HG03342 (cell line): ENCODE results near the gene NNAT.

Experiments used
- ATAC-seq: cut with Tn5 transposase; IDR thresholded peaks from one replicate; pipeline ENCODE4 v1.9.1; 2021; ENCODE audit warnings: mild to moderate bottlenecking, moderate library complexity; ENCODE audit not compliant: unreplicated experiment

Gene NNAT

DNA sequence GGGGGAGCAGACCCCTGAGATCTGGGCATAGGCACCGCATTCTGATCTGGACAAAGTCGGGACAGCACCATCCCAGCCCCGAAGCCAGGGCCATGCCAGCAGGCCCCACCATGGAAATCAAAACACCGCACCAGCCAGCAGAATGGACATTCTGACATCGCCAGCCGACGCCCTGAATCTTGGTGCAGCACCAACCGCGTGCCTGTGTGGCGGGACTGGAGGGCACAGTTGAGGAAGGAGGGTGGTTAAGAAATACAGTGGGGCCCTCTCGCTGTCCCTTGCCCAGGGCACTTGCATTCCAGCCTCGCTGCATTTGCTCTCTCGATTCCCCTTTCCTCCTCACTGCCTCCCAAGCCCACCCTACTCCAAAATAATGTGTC, 2.0 kb downstream of the NNAT start:
- ATAC-seq = no peak

DNA sequence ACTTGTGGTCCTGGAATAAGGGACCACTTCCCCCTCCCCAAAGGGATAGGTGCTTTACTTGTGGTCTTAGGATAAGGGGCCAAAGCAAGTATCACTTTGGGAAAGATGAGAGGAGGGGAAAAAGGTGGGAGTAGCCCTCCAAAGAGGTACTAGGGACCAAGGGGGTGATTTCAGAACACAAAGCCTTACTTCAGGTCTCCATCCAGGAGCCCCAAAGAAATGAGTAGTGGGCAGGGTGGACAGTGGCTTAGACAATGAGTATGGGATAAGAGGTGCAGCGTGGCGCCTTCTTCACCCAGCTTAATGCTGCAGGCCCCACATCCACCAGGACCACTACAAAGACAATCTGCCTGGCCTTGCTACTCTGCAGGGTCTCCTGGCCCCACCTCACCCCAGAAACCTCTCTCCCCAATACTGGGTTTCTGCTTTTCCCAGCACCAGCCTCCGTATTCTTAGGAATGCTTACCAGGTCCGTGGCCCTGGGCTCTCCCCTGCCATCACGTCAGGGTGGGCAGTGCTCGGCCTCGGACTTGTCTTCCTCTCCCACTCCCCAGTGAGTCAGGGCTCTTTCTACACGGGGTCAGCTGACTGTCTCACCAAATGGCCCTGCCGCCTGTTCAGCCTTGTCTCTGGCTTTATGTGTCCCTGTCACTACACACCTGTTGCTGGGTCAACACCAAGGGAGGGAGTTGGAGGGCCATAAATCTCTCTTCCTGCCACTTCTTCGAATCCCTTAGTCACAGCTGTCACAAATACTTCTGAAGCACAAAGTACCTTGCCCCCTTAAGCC, 3.1 kb downstream of the NNAT start:
- ATAC-seq = no peak

- no peak for ATAC-seq
These were observed 4.0 kb downstream of the NNAT start for GRCh38 chr20:37524859-37525708.

DNA sequence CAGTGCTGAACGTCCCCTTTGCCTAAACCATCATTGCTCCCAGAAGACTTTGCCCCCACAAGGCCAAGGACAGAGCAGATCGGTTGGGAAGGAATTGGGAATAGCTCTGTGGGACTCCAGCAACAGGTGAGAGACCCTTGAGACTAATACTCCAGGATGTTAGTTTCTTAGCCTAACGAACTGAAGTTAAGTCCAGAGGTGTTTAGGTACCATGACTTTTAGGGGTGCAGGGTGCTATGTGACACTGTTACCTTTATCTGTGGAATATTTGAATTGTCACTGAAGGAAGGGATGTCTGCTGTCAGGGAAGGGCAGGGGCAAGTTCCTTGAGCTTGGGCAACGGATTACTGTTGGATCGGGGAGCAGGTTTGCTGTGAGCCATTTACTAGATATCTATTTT, 4.8 kb downstream of the NNAT start:
- ATAC-seq = no peak

DNA sequence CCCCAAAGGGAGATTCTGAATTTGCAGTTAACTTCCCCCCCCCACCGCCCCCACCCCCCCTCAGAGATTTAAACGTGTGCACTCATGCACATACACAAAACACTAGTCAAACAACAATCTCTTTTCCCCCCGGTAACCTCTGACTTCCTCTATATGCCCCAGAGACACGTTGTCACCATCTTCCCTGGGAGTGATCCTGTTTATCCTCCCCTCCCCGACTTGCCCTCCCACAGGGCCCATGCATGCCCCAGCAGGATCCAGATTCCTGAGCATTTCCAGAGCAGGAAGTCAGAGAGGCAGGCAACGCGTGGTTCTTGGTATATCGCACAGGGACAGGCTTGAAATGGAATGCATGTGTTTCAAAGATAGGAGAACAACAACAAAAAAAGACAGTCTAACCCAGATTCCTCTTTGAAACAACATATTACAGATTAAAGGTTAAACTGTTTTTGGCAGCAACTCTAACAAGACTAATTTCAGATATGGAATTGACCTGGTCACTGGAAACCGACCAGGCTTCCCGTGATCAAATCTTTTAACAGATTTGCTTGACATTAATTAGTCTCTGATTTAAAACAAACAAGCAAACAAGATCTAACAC, 5.3 kb downstream of the NNAT start:
- no peak for ATAC-seq

- no peak for ATAC-seq
These were observed 6.0 kb downstream of the NNAT start for GRCh38 chr20:37526839-37527637.

- ATAC-seq = peak; percentile 68
These were observed 6.8 kb downstream of the NNAT start, which contains the start of gene BLCAP for GRCh38 chr20:37527638-37528445. Gene BLCAP, minus strand, starts transcription at chr20:37527876. Its CDS starts 8,702 bp downstream, at chr20:37519174.

GRCh38 chr20:37528446-37529213, 7.6 kb downstream of the NNAT start:
- no peak for ATAC-seq

- no peak for ATAC-seq
These were observed 8.3 kb downstream of the NNAT start for GRCh38 chr20:37529214-37529967.

- ATAC-seq = no peak
These were observed 9.0 kb downstream of the NNAT start for GRCh38 chr20:37529968-37530600.

DNA sequence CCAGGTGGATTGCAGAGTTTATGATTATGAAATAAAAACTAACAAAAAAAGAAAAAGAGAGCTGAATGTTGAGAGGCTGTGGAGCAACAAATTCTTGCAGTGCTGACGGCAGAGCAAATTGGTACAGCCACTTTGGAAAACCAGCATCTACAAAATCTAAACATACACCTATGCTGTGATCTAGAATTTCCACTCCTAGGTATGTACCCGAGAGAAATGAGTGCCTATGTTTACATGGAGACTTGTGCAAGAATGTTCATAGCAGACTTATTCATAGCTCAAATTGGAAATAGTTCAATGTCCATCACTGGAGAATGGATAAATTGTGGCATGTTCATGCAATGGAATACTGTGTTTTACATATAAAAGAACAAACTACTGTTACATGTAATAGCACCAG, 9.6 kb downstream of the NNAT start:
- no peak for ATAC-seq

GRCh38 chr20:37531856-37532255, 10.8 kb downstream of the NNAT start:
- ATAC-seq = no peak

DNA sequence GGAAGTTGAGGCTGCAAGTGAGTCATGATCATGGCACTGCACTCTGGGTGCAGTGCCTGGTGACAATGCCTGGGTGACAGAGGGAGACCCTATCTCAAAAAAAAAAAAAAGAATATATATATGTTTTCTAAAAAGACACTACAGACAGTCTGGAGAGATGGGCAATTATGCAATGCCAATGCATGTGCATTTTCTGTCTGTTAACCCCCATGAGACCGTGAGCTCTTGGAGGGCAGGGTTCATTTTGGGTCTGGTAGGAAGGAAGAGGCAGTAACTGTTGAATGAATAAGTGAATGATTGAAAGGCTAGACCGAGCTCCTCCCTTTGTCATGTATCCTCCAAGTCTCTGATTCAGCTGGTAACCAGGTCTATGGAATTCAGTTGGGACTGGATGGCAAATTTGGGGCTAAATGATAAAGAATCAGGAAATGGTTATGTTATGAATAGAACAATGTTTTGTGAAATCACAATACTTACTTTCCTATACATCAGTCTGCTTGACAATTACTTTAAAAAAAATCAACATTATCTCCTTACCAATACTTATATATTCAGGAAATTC, 12.2 kb downstream of the NNAT start:
- ATAC-seq = no peak

- peak; percentile 76 for ATAC-seq
These were observed 13.5 kb downstream of the NNAT start for GRCh38 chr20:37534401-37535157.

DNA sequence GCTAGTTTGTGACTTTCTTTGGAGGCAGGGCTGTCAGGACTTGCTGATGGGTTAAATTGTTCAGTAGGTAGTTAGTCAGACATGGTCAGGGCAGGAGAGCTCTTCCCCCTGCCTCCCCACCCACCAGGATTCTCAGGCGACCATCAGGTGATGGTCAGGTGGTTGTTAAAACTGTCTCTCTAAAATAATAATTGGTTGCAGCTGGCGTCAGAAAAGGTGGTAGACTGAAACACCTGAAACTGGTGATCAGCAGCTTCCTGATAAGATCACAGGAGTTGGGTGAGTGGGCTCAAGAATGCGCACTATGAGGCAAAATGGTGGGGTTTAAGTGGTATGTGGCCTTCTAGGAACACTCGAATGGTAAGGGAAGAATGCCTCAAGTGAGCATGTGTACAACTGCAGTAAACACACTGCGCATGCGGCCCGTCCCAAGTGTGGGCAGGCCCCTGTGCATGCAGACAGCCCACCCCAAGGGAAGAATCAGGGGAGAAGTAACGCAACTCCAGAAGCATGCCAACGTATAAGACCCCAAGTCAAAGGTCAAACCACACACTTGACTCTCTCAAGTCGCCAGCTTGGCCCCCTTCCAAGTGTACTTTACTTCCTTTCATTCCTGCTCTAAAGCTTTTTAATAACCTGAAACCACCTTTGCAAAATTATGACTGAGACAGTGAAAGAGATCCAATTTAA, 14.5 kb downstream of the NNAT start:
- no peak for ATAC-seq

DNA sequence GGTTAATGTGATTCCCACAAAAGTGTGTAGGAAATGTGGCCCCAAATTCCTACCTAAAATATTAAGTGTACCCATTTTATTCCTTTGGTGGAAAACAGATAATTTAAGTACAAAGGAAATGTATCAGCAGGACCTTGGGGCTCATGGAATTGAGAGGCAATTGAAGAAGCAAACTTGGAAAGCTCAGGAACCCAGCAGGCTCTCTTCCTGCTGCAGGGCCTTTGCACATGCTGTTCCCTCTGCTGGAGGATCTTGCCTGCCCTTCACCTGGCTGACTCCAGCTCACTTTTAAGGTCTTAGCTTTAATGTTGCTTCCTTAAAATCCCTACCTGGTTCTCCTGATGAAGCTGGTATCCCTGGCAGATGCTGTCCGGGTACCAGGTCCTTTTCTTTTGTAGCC, 16.5 kb downstream of the NNAT start:
- no peak for ATAC-seq
